Skin epidermis (tissue), 12 donors: ENCODE measurements around the gene TJAP1.
A peak's percentile ranks its signal among the peaks of the same experiment; 100 is the strongest.
"Not testable (repeated sequence)": the region's sequence is repeated elsewhere in the genome, so short reads cannot be mapped to it uniquely, and the experiment has no call there.

ENCODE experiments used
- H3K27ac ChIP-seq, 21 experiments: fragments of 200-600 bp; sonication (generic) in 11 of 21; one replicate each; pipeline ENCODE4 v1.5.0; 2020; ENCODE audit warnings: mild to moderate bottlenecking in 3 of 21, inconsistent platforms in 2 of 21, moderate library complexity in 2 of 21
- H3K4me3 ChIP-seq, 7 experiments: fragments of 200-600 bp; sonication (generic) in 2 of 7; one replicate each; pipeline ENCODE4 v1.5.0; 2020; ENCODE audit warnings: inconsistent platforms in 2 of 7, mild to moderate bottlenecking in 2 of 7, moderate library complexity in 1 of 7

The TJAP1 gene

DNA sequence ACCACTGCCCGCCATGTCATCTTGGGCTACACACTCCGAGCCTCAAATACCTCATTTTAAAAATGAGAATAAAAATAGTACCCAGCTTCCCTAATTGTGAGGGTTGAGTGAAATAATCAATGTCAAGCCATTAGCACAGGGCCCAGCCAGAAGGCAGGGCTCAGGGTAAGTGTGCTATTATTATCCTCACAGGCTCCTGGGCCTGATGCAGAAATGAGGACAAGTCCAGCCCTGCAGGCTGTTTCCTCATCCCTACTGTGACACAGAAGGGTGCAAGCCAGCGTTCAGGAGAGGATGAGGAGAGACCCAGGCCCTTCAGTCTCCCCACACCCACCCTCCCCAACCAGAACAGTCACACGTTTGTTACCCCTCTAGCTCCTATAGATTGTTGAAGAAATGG, 26.0 kb upstream of the TJAP1 start:
- no peak overlapping the region for H3K27ac ChIP-seq
- H3K4me3 ChIP-seq, result no peak overlapping the region

DNA sequence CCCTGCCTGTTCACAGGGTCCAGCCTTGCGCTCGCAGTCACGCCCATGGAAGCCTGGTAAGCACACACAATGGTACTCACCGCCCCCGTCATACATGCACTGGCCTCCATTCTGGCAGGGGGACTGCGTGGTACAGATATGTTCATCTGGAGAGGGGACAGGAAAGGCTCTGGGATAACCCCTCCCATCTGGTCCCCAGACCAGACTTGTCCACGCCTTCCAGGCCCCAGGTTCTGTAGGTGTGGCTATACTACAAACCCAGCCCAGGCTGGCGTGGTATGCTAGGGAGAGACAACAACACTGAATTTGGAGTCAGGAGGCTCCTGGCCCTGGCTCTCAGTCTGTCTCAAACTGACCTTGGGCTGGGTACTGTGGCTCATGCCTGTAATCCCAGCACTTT, 25.4 kb upstream of the TJAP1 start:
- Histone ChIP-seq H3K4me3 (no peak overlapping the region), H3K27ac (no peak overlapping the region)

DNA sequence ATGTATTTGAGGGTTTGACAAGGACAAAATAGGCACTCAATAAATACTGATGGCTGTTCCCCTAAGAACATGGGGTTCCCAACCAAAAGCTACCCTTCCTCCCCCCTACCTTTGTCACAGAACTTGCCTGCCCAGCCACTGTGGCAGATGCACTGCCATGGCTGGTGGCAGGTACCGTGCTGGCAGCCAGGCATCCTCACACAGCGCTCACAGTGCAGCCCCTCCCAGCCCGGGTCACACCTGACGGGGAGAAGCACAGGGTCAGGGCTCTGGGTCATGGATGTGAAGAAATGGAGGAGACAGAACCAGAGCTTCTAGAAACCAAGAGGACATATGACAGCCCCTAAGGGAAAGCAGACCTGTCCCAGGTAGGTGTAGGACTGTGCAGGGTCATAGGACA, 24.5 kb upstream of the TJAP1 start:
- Histone ChIP-seq H3K27ac (no peak overlapping the region), H3K4me3 (no peak overlapping the region)

DNA sequence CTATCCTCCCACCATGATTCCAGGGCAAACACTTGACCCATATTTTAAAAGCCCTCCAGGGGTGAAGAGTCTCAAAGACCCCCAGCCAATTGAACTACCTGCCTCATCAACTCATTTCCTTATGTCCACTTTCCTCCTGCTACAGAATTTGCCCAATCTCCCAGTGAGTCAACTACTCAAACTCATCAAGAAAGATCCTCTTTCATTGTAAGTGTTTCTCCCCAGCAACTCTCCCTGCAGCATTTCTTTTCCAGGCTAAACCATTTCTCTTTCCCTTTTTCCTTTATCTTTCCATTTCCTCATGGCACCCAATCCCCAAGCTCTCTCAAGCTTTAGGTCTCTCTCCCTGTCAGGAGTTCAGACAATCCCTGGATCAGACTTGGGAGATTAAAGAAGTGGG, 23.5 kb upstream of the TJAP1 start:
- no peak overlapping the region for H3K27ac ChIP-seq
- H3K4me3 ChIP-seq, result no peak overlapping the region

DNA sequence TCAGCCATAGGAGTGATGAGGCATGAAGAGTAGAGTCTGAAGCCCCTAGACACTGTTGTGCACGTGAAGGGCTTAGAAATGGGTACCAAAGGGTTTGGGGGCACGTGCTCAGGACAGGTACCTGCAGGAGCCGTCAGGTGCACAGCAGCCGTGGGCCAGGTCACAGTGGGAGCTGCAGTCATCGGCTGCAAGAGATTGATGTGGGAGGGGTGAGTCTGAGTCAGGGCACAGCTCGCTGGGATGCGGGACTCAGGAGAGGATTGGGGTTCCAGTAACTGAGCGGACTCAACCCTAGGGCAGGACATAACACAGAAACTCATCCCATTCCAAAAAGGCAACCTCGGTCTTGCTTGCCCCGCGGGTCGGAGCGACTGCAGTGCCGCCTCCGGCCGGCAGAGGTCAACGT, 23.1 kb upstream of the TJAP1 start:
- peak overlapping the region; percentile 27 to 61 (median 46) for H3K4me3 ChIP-seq
- H3K27ac ChIP-seq, result peak overlapping the region in 4 of 21 experiments; percentile 42 to 73 (median 67)

DNA sequence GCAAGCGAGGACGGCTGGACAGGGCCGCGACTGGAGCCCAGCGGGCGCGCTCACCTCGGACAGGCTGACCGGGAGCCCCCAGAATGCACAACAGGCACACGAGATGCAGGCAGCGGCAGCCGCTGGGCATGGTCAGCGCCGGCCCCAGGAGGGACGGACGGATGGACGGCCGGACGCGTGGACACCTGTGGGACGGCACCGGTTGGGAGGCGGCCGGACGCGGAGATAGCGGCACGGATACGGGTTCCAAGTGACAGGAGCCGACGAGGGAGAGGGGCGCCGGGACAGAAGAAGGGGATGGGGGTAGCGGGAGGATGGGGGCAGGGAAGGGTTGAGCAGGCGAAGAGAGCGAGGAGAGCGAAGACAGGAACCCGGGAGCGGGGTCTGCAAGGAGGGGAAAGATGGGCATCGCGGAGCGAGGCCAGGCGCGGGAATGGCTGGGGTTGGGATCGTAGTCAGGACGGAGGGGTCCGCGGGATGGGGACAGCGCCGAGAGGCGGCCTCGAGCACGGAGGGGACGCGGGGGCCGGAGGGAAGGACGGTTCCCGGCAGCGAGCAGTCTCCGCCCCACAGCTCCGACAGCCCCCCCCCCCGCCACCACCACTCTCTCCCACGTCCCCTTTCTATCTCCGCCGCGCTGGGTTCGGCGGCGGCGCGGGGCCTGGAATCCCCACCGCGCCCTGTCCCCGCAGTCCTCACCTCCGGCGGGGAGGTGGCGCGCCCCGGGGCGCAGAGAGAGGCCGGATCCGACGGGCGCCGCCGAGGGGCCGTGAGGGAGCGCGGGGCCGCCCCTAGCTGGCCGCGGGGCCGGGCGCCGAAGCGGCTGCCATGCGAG, 22.5 kb upstream of the TJAP1 start:
- Histone ChIP-seq H3K4me3 (peak overlapping the region; percentile 27 to 61 (median 46)), H3K27ac (peak overlapping the region in 13 of 21 experiments; percentile 14 to 73 (median 56))

DNA sequence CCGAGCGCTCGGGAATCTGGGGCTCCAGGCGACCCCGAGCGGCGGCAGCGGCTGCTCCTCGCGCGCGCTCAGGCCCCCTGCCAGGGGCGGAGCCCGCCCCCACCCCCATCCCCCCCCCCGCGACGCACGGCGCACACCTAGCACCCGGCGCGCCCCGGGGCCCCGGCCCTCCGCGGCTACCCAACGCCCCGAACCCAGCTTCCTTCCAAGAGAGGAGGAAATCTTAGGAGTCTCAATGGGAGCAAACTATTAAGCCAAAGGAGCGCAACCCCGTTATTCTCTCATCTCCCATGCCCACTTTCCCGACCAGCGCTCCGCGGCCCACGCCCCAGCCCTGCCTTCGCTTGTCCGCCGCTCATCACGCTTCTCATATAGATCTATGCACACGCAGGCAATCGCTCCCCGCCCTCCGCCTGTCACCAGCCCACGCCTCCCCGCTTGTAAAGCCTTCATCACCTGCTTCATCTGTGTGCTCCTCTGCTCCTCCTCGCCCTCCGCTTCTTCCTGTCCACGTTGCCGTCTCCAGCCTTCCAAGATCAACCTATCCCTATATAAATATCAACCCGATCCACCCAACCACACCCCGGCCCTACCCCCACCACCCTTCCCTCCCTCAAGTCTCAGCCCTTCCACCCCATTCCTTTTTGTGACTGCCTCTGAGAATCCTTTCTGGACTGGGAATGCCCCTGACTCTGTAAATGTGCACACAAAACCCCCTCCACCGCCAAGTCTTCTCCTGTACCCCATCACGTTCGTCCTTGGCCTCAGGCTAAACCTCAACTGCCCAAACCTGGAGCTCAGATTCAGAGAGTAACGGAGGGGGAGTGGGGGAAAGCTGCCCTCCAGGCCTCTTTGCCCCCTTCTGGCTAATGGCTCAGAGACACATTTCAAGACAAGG, 21.6 kb upstream of the TJAP1 start, which contains the start of gene DLK2:
Gene DLK2, minus strand, starts transcription at position 18 of the 898 bp plus-strand sequence. CDS start 723 bp downstream, outside the sequence.
- Histone ChIP-seq H3K4me3 (peak within 1 kb of the TSS; percentile 27 to 61 (median 46)), H3K27ac (peak within 1 kb of the TSS in 13 of 21 experiments; percentile 14 to 73 (median 56))

DNA sequence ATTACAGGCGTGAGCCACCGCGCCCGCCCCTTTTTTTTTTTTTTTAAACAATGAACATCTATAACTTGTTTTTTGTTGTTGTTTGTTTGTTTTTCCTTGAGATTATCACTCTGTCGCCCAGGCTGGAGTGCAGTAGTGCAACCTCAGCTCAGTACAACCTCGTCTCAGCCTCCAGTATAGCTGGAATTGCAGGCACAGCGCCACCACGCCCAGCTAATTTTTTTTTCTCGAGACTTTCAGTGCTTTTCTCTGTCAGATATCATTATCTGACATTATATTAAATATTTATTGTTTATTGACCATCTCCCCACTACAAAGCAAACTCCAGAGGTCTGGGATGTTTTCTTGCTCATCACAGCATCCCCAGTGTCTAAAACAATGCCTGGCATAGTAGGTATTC, 19.7 kb upstream of the TJAP1 start:
- no peak overlapping the region for H3K4me3 ChIP-seq
- H3K27ac ChIP-seq, result no peak overlapping the region

DNA sequence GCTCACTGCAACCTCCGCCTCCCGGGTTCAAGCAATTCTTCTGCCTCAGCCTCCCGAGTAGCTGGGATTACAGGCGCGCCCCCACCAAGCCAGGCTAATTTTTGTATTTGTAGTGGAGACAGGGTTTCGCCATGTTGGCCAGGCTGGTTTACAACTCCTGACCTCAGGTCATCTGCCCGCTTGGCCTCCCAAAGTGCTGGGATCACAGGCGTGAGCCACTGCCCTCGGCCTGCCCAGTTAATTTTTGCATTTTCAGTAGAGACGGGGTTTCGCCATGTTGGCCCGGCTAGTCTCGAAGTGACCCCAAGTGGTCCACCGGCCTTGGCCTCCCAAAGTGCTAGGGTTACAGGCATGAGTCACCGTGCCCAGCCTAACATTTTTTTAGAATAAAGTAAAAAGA, 19.2 kb upstream of the TJAP1 start:
- H3K27ac ChIP-seq, H3K4me3 ChIP-seq: not testable (repeated sequence)

DNA sequence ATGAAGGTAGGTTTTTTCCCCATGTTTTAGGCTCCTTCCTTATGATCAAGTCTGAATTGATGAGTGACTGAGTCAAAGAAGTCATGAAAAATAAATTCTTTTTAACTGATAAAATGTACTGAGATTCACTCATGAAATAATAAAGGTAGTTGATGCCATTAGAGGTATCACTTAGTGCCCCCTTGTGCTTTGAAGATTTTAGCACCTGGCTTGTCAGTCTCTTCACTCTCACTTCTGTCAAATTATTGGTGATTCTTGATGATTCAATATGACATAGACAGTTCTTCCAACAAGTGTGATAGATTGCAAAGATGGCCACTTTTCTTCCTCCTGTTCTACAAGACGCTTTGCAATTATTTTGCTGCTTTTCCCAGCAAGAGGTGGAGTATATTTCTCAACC, 17.8 kb upstream of the TJAP1 start:
- Histone ChIP-seq H3K4me3 (no peak overlapping the region), H3K27ac (no peak overlapping the region)

DNA sequence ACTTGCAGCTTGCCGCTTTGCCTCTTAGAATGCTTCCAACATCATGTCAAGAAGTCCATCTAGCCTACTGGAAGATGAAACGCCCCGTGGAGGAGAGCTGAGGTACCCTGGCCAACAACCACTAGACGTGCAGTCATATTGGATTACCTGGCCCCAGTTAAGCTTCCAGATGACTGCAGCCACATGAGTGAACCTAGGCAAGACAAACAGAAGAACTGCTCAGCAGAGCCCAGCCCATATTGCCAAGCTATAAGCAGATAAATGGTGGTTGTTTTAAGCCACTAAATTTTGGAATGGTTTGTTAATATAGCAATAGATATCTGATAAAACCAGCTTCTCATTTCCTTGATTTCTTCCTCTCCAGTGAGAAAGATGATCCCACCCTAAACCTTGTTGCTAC, 17.3 kb upstream of the TJAP1 start:
- H3K27ac ChIP-seq, result no peak overlapping the region

DNA sequence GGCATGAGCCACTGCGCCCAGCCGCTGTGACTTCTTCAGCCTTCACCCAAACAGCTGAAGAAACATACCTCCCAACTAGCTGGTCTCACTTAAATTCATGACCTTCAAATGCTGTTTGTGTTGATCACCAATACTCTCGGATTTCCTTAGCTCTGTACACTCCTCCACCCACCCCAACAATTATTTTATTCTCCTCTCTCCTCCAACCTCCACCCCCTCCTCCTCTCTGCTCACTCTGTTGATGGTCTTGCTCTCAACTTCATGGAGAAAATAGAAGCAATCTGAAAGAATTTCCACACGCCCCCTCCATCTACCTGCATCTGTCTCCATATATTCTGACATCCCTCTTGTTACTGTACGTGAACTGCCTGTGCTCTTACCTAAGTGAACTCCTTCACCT, 15.4 kb upstream of the TJAP1 start:
- Histone ChIP-seq H3K4me3 (no peak overlapping the region), H3K27ac (no peak overlapping the region)

More for the DNA sequence above, 17.3 kb upstream of the TJAP1 start:
- no peak overlapping the region for H3K4me3 ChIP-seq

DNA sequence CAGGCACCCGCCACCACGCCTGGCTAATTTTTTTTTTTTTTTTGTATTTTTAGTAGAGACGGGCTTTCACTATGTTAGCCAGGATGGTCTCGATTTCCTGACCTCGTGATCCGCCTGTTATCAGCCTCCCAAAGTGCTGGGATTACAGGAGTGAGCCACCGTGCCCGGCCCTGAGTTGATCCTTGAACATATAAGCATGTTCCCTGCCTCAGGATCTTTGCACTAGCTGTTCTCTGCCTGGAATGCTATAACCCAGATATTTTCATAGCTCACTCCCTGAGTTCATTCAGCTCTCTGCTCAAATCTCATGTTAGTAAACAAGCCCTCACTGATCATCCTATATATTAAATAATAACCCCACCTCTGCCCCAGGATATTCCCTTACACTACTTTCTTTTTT, 13.0 kb upstream of the TJAP1 start:
- Histone ChIP-seq H3K27ac (no peak overlapping the region), H3K4me3 (no peak overlapping the region)

DNA sequence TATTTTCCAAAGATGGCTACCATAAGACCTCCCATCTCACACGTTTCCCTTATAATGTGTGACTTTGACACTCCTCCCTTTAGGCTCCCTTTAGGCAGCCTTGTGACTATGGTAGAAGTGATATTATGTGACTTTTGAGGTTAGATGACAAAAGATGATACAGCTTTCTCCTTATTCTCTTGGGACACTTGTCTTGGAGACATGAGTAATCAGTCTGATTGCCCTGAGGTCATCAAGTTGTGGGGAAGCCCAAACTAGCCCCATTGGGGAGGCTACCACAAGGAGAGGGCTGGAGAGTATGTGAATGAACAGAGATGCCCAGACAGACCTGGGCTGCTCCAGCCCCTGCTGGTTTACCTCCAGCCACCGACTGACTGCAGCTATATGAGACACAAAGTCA, 11.4 kb upstream of the TJAP1 start:
- no peak overlapping the region for H3K27ac ChIP-seq
- H3K4me3 ChIP-seq, result no peak overlapping the region

DNA sequence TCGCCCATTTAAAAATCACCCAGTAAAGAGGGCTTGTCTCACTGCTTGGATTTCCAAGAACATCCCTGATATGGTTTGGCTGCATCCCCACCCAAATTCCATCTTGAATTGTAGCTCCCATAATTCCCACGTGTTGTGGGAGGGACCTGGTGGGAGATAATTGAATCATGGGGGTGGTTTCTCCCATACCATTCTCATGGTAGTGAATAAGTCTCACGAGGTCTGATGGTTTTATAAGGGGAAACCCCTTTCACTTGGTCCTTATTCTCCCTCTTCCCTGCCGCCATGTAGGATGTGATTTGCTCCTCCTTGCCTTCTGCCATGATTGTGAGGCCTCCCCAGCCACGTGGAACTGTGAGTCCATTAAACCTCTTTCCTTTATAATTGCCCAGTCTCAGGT, 10.1 kb upstream of the TJAP1 start:
- H3K4me3 ChIP-seq, H3K27ac ChIP-seq: not testable (repeated sequence)

DNA sequence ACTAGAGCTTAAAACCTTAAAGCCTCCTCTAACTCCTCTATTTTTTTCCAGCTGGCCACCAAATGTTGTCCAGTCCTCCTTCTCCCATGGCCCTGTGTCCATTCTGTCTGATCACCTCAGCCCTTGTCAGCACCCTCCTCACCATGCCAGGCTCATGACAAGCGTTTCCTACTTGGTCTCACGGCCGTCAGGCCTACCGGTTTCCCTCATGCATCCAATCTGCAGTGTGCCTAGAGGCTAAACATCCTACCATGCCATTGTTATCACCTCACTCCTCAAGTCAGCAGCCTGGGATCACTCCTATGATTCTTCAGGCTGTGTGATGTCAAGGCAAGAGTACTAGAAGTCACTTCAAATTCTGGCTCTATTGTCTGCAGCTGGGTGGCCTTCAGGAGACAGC, 9.6 kb upstream of the TJAP1 start:
- H3K4me3 ChIP-seq, result no peak overlapping the region
- H3K27ac ChIP-seq, result no peak overlapping the region

DNA sequence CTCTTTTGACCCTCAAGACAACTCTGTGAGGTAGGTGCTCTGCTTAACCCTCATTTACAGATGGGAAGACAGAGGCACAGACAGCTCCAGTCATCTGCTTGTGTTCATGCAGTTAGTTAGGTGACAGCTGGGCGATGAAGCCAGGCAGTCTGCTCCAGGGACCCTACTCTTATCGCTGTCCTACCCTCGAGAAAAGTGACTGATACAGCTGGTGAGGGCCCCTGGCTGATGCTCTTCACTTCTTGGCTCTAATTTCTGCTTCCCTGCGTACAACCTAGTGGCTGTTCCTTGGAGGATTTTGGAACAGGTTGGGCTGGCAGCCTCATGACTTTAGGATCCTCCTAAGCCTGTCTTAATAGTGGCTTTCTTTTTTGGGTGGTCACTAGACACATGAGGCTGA, 9.1 kb upstream of the TJAP1 start:
- H3K4me3 ChIP-seq, result no peak overlapping the region
- no peak overlapping the region for H3K27ac ChIP-seq

DNA sequence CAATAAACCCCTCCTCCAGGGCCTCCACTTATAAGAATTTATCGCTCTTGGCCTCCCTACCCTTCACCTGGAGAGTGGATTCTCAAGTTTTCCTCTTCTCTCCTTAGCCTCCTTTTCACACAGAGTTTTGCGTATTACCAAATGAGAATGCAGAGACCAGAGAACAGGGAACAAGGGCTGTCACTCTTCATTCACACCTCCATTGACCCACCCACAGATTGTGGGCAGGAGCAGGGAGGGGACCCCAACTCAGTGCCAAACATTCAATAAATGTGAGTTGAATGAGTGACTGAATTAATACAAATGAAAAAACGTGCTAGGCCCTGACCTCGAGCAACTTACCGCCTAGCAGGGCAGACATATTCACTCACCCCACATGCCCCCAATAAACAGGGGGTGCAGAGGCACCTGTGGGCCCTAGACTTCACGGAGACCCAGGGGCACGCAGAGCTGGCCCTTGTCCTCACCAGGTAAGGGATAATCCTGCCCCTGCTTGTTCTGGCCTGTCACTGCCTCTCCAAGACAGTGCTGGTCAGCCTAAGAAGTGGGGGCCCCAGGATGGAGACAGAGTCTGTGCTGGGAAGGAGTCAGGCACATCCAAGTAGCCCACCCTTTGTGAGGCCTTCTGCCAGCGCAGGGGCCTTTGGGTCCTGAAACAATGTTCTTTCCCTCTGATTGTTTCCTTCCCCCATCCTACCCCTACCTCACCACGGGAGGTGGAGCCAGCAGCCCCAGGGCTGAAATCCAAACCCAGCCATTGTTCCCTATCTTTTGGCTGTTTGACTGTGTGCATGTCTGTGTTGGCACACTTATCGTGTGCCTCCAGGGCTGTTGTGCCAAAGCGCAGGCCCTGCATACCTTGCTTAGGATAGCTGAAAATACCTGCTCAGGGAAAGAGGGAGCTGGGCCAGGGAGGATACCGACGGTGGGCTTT, 8.4 kb upstream of the TJAP1 start:
- Histone ChIP-seq H3K27ac (no peak overlapping the region), H3K4me3 (no peak overlapping the region)

DNA sequence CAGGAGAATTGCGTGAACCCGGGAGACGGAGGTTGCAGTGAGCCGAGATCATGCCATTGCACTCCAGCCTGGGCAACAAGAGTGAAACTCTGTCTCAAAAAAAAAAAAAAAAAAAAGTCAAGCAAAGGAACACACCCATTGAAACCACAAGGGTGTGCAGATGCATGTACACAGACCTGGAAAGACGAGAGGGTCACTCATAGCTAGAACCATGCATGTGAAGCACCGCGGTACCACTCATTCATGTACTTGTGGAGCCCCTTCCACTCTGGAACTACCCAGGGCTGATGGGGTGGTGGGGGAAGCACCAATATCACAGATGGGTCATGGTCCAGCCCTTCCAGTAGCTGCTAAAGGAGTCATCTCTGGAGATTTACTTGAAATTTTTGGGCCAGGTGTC, 7.4 kb upstream of the TJAP1 start:
- no peak overlapping the region for H3K27ac ChIP-seq
- no peak overlapping the region for H3K4me3 ChIP-seq

DNA sequence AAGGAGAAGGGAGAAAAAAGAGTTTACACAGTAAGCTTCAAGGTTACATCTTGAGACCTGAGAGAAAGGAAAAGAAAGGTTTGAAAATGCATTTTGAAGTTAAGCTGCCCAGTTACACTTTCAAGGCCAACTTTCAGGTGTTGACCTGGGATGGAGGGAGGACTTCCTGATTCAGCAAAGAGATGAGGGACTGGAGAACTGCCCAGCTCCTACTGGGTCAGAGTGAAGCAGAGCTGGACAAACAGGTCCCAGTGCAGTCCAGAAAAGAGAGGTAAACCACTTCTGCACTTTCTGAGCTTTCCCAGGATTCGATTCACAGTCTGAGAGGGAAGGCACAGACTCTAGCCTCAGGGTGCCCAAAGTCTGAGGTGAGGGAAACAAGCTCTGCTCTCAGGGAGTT, 6.0 kb upstream of the TJAP1 start:
- Histone ChIP-seq H3K4me3 (no peak overlapping the region), H3K27ac (no peak overlapping the region)
